ENCODE results near the gene CCDC51.

- TF ChIP-seq CTCF (IDR thresholded peaks at IDR 0.05) (peak in 2 of 5 experiments; percentile 32 to 48), POLR2A (IDR thresholded peaks at IDR 0.05) (peak; percentile 48 to 94), EP300 (IDR thresholded peaks at IDR 0.05) (peak; percentile 80 to 97)
These were observed 6.7 kb upstream of the CCDC51 start, which contains the start of gene ATRIP for GRCh38 chr3:48446425-48447193.

All from tibial nerve (tissue), 4 donors.